Hematopoietic multipotent progenitor cell treated with erythropoietin and hydrocortisone succinate and interleukin-3 and kit ligand, for 6 days (in vitro differentiated cells): Measurements from ENCODE around the gene CADPS2.

Experiments used
- DNase-seq: peaks from one replicate; pipeline ENCODE4 v3.0.0-alpha.2; 2015

CADPS2 gene

DNA sequence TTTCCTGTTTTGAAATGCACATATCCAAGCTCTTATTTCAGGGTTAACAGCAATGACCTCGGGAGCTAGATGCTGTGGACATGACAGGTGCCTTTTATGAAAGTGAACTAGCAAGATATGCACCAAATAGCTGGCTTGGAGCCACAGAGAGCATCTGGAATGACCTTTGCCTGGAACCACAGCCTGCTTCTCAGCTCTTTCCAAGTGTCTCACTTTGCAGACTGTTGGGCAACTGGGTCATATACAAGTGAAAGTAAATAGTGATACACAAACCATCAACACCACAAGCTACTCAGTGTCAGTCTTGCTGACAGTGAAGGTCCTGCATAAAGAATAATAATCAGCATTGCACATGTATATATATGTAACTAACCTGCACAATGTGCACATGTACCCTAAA lies 370.9 kb downstream of the CADPS2 start:
- DNase-seq: no peak

DNA sequence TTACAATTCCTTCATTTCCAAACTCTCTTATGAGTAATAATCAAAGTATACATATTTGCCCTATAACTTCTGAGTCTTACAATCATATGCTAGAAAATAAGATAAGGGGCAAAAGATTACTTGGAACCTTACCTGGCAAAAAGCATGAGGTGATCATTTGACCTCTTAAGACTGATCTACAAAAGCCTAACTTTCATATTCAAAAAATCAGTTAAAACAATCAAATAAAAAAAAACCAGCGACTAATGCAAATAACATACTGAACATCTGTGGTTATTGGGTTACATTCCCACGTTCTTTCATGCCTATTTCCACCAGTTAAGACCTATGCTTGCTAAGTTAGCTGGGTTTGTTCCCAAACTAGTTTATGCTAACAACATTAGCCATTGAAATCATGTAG lies 375.0 kb downstream of the CADPS2 start:
- no peak for DNase-seq

DNA sequence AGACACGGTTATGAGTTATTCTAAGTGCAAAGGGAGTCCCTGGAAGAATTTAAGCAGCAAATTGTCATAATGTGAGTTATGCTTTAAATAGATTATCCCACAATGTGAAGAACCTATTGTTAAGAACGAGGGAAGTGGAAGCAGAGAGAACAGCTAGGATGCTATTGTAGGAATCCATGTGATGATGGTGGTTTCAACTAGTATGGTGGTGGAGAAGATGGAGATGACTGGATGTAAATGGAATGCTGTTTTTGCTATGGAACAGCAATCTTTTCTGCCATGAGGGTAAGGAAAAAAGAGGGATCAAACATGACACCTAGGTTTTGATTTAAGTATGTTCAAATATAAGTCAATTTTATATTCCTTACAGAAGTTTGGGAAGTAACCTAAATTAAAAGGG lies 378.7 kb downstream of the CADPS2 start:
- DNase-seq: no peak

DNA sequence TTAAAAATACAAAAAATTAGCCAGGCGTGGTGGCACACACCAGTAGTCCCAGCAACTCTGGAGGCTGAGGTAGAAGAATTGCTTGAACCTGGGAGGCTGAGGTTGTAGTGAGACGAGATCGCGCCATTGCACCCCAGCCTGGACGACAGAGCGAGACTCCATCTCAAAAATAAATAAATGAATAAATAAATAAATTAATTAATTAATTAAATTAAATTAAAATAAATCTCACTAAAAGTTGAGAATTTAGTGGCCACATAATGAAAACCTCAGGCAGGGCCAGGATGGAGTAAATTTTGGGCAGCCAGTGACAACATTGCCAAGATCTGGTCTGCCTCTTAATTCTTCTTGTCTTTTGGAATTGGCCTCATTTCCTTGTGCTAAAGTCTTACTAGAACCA lies 394.3 kb downstream of the CADPS2 start:
- DNase-seq: no peak

DNA sequence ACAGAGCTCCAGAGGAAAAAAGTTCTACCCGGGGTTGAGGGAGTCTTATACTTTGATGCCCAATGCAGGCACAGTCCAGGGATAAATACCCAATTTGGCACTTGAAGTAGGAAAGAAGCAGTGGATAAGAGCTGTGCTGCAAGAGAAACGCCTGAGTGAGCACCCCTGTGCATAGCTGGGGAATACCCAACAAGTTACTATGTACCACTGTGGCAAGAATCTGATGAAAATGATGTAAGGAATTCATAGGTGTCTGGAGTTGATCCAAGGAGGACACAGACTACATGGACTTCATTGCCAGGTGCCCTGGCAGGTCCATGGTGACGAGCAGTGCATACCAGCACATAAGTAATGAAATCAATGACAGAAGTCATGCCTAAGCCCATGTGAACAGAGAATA lies 398.0 kb downstream of the CADPS2 start:
- DNase-seq: no peak

DNA sequence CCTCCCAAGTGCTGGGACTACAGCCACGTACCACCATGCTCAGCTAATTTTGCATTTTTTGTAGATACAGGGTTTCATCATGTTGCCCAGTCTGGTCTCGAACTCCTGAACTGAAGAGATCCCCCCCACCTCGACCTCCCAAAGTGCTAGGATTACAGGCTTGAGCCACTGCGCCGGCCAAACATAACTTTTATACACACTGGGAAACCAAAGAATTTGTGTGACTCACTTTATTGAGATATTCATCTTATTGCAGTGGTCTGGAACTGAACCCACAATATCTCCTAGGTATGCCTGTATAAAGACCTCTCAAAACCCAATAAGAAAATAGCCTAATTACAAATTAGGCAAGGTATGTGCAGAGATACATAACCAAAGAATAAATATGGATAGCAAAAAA lies 399.1 kb downstream of the CADPS2 start:
- DNase-seq: no peak

DNA sequence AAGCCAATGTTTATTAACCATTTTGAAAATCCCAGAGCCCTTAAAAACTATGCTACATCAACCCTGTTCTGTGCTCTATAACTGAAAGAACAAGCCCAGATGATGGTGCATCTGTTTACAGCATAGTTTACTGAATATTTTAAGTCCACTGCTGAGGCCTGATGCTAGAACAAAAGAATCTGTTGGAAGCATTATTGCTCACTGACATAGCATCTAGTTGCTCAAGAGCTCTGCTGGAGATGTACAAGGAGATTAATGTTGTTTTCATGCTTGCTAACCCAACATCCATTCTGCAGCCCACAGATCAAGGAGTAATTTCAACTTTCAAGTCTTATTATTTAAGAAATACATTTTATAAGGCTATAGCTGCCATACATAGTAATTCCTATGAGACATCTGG lies 400.4 kb downstream of the CADPS2 start:
- DNase-seq: no peak

DNA sequence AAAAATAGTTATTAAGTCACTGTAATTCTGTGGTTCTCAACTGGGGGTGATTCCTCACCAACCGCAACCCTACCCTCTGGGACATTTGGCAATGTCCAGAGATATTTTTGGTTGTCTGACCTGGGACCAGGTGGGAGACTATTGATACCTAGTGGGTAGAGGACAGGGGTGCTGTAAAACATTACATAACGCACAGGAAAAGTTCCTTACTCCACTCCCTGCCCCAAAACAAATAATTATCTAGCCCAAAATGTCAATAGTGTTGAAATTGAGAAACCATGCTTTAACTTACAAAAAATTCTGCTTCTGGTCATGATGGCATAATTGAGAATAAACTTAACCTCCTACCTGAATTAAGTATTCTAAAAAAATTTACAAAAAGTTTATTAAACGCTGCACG lies 404.0 kb downstream of the CADPS2 start:
- DNase-seq: no peak

DNA sequence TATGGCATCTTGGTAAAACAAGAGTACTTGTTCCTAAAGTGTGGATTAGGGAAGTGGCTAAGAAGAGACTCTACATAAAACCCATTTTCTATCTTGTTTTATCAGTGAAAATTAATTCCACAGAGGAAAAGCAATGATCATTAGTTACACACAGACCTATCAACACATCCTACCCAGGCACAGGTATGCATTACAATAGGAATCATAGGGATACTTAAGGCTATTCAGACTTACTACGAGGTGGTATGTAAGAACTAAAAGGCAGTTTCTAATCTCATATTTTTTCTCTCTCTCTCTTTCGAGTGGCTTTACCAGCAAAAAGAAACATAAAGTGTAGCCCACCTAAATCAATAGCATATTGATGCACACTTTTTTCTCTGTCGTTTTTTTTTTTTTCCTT lies 415.4 kb downstream of the CADPS2 start:
- no peak for DNase-seq

DNA sequence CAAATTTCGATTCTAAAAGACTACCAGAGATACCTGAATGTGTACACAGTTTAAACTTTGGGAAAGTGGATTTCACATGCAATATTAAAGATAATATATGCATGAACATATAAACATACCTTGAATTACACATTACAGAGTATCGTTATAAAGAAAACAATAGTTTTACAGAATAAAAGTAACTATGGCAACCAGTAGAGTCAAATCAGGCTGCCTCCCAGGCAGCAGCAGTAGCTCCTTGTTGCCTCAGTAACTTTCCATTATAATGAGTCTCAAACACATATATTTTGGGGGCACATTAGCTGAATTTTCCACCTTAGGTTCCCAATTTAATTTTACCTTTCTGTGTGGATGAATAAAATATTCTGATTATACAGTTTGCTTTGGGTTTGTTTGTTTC lies 417.3 kb downstream of the CADPS2 start:
- no peak for DNase-seq

DNA sequence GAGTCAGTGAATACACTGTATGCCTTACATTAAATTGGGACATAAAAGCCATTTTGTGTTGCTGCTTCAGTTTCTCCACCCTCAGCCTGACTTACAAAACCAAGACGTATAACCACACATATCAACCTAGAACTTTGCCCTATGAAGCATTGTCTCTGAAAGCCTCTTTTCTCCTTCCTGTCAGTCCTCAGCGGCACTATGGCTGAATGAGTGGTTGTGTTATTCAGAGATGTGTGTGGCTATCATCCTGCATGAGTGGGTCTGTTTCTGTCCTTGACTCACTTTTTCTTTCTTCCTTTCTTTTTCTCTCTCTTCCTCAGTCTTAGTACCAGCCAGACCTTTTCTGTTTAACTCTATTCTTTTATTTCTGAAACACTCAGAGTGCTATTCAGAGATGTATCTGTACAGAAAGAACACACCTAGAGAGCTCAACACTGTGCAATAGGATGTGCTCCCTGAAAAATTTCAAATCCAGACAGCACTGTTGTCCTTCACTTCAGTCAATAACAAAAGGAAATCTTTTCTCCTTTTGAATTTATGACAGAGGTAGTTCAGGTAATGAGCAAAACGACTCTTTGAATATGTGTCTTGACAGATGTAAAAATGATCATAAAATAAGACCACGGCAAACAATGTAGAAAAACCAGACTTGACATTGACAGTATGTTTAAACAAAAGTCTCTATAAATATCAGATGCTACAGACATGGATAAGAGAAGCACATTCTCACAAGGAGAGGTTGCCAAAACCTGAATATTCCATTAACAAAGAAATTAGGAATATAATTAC lies 418.4 kb downstream of the CADPS2 start:
- no peak for DNase-seq

DNA sequence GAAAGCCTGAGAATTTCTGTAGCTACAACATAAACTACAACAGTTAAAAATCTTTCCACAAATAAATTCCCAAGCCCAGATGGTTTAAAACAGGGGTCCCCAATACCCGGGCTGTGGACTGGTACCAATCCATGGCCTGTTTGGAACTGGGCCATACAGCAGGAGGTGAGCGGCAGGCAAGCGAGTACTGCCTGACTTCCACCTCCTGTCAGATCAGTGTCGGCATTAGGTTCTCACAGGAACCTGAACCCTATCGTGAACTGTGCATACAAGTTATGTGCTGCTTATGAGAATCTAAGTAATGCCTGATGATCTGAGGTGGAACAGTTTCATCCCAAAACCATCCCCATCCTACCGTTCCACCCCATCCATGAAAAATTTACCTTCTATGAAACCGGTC lies 421.0 kb downstream of the CADPS2 start:
- no peak for DNase-seq

DNA sequence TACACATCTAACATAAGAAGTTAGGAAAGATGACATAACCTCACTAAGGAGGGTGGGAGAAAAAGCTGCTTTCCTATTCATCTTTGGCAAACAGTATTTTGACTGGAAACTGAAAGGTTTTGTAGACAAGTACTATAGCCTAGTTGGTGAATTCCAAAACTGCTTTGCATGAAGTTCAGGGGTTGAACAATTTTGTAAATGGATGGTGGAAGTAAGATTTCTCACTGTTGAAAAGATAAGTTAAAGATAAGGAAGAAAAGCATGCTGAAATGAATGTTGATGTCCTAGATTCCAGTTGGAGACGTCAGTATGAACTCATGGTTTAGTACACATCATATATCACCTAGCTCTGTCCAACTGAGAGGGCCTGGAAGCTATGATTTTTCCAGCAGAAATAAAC lies 422.6 kb downstream of the CADPS2 start:
- DNase-seq: no peak

DNA sequence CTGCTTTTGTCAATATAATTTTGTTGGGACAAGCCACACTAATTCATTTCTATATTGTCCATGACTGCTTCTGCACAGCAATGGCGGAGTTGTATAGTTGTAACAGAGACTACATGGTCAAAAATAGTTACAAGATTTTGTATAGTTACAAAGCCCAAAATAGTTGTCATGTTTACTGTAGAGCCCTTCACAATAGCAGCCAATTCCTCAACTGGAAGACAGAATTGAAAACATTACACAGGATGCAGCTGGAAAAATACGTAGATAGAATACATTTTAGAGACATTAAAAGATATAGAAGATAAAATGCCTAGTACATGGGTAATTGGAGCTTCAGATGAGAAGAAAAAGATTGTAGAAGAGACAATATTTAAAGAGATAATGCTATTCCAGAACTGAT lies 425.3 kb downstream of the CADPS2 start:
- no peak for DNase-seq

DNA sequence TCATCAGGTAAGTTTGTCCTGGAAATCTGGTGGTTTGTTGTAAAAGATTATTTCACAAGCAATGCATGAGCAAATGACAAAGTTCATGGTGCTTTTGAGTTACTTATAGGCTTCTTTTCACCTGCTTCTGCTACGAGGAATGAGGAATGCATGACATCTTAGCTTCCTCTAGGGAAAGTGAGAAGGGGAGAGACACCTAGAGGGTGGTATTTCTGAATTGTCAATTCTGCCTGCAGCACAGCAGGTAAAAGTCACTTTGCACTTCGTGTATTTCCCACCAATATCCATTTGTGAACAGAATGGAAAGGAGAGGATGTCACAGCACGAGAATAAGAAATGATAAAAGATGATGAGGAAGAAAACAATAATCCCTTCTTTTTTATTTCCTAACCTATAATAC lies 428.3 kb downstream of the CADPS2 start:
- DNase-seq: no peak

DNA sequence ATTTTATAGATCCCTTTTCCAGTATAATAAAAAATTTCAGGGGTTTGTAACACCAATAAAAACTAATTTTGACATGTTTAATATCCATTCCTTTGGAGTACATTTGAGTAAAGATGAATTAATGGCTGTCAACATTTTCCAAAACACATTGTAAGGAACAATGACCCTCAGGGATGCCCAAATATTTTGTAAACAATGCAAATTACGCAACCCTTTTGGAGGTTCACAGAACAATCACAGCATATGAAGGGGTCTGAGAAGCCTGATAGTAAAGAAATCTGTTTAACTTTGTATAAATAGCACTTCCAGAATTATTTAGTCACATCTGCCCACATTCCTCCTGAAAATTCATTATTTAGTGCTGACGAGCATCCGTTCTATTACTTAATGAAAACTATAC lies 428.9 kb downstream of the CADPS2 start:
- DNase-seq: no peak

DNA sequence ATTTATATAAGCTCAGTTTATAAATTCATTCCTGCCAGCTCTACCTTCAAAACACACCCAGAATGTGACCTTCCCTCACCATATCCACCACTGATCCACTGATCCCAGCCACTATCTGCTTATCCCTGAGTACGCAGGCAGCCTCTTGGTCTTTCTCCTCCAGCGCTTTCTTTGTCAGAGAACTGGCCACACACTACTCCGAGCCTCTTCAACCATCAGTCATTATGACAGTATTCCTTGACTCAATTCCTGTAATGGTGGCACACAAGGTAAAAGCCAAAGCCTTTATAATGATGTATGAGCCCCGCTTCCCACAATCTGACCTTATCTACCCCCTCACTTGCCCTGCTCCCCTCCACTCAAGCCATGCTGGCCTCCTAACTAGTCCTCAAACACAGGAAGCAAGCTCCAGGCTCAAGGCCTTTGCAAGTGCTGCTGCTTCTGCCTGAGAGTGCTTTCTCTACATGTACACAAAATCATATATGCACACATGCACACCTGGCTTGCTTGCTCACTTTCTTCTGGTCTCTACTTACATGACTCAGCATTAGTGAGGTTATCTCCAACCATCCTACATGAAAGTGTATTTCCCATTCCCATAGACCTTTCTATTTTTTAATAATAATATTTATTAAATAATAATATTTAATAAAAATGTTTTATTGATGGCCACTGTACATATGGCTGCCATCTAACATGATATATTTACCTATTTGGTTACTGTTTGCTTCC lies 431.3 kb downstream of the CADPS2 start:
- no peak for DNase-seq

DNA sequence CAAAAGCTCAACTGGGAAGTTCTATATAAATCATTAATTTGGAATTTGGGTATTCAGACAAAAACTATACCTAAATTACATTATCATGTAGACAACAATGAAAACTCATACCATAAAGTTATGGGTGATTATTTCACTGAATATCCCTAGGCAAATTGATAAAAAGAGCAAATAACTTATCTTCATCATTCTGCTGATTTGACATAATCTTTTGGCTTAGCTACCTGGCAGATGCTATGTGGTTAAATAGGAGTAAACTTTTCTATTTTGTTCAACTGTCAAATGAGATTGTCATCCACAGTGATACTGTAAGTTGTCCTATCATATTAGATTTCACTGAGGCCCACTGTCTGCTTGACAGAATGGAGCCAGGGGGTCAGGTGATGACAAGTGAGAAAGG lies 432.8 kb downstream of the CADPS2 start:
- DNase-seq: no peak

DNA sequence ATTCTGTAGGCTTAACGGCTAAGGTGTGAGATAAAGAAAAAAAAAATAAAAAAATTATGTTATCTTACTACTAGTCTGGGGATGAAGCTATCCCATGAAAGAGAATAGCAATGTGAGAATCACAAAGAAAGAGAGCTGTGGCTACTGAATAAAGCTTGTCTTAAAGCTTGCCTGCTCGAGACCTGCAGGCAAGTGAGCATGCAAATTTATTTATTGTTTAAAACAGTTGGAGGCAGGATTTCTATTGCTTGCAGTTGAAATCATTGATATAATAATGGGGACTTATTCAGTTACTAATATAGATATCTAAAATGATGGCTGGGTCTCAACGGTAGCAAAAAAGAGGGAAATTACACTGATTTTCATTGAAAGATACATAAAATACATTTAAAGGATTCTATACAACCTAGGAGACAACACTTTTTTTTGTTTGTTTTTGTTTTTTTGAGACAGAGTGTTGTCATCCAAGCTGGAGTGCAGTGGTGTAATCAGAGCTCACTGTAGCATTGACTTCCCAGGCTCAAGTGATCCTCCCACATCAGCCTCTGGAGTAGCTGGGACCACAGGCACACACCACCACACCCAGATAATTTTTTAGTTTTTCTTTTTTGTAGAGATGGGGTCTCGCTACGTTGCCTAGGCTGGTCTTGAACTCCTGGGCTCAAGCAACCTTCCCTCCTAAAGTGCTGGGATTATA lies 437.2 kb downstream of the CADPS2 start:
- DNase-seq: no peak

DNA sequence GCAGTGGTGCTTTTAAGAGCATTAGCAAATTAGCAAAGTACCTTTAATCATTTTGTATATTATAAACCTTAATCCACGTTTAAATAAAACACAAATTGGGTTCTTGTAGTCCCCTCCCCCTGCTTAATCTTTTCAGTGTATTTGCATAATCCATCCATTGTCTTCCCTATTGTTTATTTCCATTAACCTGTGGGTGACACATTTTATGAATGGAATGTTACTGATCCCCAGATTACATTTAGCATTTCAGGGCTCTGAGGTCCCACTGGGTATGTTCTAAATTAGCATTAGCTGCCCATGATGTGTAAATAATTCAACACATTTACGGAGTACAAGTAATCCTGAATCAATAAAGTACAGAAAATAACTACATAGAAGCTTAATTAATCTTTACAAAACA lies 443.3 kb downstream of the CADPS2 start:
- DNase-seq: no peak

DNA sequence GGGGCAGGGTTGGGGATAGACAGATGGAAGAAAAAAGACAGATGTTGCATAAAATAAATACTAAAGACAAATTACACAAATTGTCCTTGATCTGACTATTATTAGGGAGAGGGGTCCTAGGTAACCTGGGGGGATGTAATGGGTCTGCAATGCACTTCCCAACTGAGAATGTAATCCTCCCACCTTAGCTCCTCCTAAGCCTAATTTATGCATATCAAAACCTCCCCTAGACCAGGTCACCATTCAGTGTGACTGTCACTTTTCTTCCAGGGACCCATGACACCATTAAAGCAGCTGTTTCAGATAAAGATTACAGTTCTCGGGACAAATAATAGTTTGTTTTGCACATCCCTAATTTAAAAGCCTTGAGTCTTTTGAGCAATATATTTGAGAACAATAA lies 447.8 kb downstream of the CADPS2 start:
- no peak for DNase-seq

DNA sequence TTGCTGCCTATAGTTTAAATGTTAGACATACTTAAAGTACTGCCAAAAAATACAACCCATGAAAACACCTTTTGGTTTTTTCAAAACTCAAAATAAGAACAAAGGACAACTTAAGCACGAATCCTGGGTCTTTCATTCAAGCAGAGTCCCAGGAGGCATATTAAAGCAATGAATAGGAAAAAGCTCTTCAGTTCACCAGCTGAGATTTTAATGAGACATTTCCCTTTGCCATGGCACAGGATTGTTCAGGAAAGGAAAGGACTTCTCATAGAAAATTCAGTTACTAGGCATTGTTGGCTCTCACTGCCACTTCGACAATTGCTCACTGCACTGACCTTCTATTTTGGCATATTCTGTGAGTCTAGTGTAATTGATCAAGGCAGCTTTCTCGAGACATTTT lies 448.3 kb downstream of the CADPS2 start:
- DNase-seq: no peak

DNA sequence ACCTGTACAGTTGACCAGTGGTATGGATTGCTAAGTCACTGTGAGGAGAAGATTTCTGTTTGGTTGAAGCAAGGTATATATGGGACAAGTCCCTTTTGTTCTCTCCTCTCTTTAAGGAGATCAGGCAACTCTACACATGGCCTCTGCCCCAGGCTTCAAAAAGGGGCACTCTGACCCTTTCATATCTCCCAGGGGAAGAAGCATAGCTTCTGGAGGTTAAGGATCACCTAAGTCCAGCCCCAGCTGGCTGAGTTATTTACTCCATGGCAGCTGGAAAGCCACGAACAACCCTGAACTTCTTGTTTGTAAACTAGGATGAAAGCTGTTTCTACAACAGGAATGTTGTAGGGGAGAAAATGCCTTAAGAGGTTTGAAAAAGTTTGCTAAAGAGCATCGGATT lies 452.5 kb downstream of the CADPS2 start:
- no peak for DNase-seq

DNA sequence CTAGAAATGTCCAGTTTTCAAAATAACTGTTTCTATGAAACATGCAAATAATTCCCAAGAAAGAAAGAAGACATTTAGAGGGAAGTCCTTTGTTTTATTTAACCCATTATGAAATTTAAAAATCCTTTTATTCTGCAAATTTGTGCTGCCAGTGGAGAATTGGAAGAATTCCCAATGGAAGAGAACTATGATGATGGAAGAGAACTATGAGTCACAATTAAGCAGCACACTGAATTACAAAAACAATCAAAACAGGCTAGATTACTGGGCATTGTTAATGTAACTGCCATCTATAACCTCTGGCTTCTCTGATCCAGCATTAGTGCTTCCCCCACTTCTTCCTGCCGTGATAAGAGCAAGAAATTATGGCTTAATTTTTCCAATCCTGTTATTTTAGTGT lies 455.6 kb downstream of the CADPS2 start:
- DNase-seq: no peak
